Measurements from ENCODE around the gene BHLHA9.

DNA sequence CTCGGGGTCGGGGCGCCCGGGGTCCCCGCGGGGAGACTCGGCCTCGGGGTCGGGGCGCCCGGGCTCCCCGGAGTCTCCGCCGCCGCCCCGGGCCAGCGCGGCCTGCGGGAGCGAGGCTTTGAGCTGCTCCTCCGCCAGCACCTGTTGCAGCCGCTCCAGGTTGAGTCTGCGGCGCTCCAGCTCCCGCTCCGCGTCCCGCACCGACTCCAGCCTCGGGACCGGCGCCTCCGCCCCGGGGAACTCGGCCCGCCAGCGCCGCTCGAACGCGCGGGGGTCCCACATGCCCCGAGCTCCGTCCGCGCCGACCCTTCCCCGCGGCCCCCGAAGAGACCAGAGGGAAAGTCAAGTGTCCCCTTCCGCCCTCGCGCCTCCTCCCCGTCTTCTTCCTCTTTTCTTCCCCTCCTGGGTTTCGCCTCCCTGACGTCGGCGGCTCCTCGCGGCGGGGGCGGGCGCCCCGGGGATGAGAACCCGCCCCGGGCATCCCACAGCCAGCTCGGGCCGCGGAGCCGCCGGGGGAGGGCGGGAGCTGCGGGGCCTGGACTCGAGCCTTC lies 40.8 kb upstream of the BHLHA9 start:
- TF ChIP-seq, protein P1, sequence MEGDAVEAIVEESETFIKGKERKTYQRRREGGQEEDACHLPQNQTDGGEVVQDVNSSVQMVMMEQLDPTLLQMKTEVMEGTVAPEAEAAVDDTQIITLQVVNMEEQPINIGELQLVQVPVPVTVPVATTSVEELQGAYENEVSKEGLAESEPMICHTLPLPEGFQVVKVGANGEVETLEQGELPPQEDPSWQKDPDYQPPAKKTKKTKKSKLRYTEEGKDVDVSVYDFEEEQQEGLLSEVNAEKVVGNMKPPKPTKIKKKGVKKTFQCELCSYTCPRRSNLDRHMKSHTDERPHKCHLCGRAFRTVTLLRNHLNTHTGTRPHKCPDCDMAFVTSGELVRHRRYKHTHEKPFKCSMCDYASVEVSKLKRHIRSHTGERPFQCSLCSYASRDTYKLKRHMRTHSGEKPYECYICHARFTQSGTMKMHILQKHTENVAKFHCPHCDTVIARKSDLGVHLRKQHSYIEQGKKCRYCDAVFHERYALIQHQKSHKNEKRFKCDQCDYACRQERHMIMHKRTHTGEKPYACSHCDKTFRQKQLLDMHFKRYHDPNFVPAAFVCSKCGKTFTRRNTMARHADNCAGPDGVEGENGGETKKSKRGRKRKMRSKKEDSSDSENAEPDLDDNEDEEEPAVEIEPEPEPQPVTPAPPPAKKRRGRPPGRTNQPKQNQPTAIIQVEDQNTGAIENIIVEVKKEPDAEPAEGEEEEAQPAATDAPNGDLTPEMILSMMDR (IDR thresholded peaks at IDR 0.05): no peak
- no peak for TF ChIP-seq ZFX (IDR thresholded peaks at IDR 0.05; ENCODE audit: borderline replicate concordance)

Data from 22Rv1 (cell line).